Measurements from ENCODE around the gene DHX8. TPM values are rescaled to one million over a fixed set of nuclear protein-coding genes. Genes with fewer than 3 reads are reported as not detected.

DHX8 gene
- polyA plus RNA-seq, 3 donors, result 21.8 to 35.6 (median 26.5) TPM

- Histone ChIP-seq H2AFZ (ENCODE audit: insufficient read depth, low read depth, low read length, poor library complexity, severe bottlenecking) (no peak overlapping the region), H3K4me3 (replicated peaks in 1 of 3; ENCODE audit: low read depth in 2 of 3, low read length in 3 of 3) (no peak overlapping the region), H3K27me3 (ENCODE audit: control insufficient read depth in 2 of 2, insufficient read depth in 2 of 2, low read length in 2 of 2) (no peaks in the 10 kb centered on the region), H3K27ac (ENCODE audit: low read depth in 1 of 2, low read length in 2 of 2) (no peak overlapping the region), H3K36me3 (replicated peaks in 1 of 2; ENCODE audit: control insufficient read depth in 1 of 2, insufficient read depth in 2 of 2, low read length in 2 of 2) (peaks cover 10 to 23% of the 10 kb centered on the region in 2 donors), H3K9me3 (replicated peaks in 1 of 2; ENCODE audit: control insufficient read depth in 1 of 2, insufficient read depth in 1 of 2, low read length in 2 of 2) (no peaks in the 10 kb centered on the region), H3K4me2 (replicated peaks; ENCODE audit: extremely low read depth, low read length, poor library complexity, severe bottlenecking) (no peak overlapping the region), H3K9ac (ENCODE audit: insufficient read depth, low read length, poor library complexity, severe bottlenecking) (no peak overlapping the region), H3K79me2 (ENCODE audit: insufficient read depth, low read length) (no peaks in the 10 kb centered on the region), H3K4me1 (ENCODE audit: control insufficient read depth in 1 of 2, insufficient read depth in 2 of 2, low read length in 2 of 2) (peaks cover 6 to 7% of the 10 kb centered on the region in 2 donors), H4K20me1 (ENCODE audit: insufficient read depth, low read length) (peaks cover 30% of the 10 kb centered on the region)
- DNase-seq, result no peak
- 100% methylated on average over 2 of the region's 8 CpGs for WGBS (ENCODE audit: insufficient coverage)
- Mint-ChIP-seq H3K4me3 (no peak overlapping the region), H3K4me1 (peaks cover 14% of the 10 kb centered on the region), H3K36me3 (peaks cover 12 to 20% of the 10 kb centered on the region in 2 donors), H3K27me3 (ENCODE audit: low read depth in 3 of 3) (peaks cover 0 to 11% (median 1%) of the 10 kb centered on the region in 3 donors), H3K9me3 (no peaks in the 10 kb centered on the region), H3K27ac (no peak overlapping the region)
- no peak for TF ChIP-seq CTCF (IDR thresholded peaks at IDR 0.05)
- intact Hi-C loops (cut with micrococcal nuclease), result no loop called here
Measured at GRCh38 chr17:43531955-43532354, 48.2 kb downstream of the DHX8 start.

GRCh38 chr17:43532581-43532980 is 48.8 kb downstream of the DHX8 start:
- no peak overlapping the region for H3K9ac ChIP-seq (ENCODE audit: insufficient read depth, low read length, poor library complexity, severe bottlenecking)
- no peak for DNase-seq
- no peaks in the 10 kb centered on the region for H3K27me3 ChIP-seq (ENCODE audit: control insufficient read depth in 2 of 2, insufficient read depth in 2 of 2, low read length in 2 of 2)
- no peak overlapping the region for H3K27ac ChIP-seq (ENCODE audit: low read depth in 1 of 2, low read length in 2 of 2)
- H3K79me2 ChIP-seq (ENCODE audit: insufficient read depth, low read length), result no peaks in the 10 kb centered on the region
- peaks cover 1 to 11% (median 2%) of the 10 kb centered on the region in 3 donors for H3K27me3 Mint-ChIP-seq (ENCODE audit: low read depth in 3 of 3)
- H3K4me2 ChIP-seq (replicated peaks; ENCODE audit: extremely low read depth, low read length, poor library complexity, severe bottlenecking), result no peak overlapping the region
- H3K4me1 Mint-ChIP-seq, result peaks cover 14% of the 10 kb centered on the region
- H3K4me1 ChIP-seq (ENCODE audit: control insufficient read depth in 1 of 2, insufficient read depth in 2 of 2, low read length in 2 of 2), result peaks cover 6 to 7% of the 10 kb centered on the region in 2 donors
- TF ChIP-seq CTCF (IDR thresholded peaks at IDR 0.05), result no peak
- peaks cover 4 to 16% of the 10 kb centered on the region in 2 donors for H3K36me3 ChIP-seq (replicated peaks in 1 of 2; ENCODE audit: control insufficient read depth in 1 of 2, insufficient read depth in 2 of 2, low read length in 2 of 2)
- no peaks in the 10 kb centered on the region for H3K9me3 ChIP-seq (replicated peaks in 1 of 2; ENCODE audit: control insufficient read depth in 1 of 2, insufficient read depth in 1 of 2, low read length in 2 of 2)
- intact Hi-C loops (cut with micrococcal nuclease), result no loop called here
- no peak overlapping the region for H3K4me3 ChIP-seq (replicated peaks in 1 of 3; ENCODE audit: low read depth in 2 of 3, low read length in 3 of 3)
- H3K4me3 Mint-ChIP-seq, result no peak overlapping the region
- H4K20me1 ChIP-seq (ENCODE audit: insufficient read depth, low read length), result peaks cover 24% of the 10 kb centered on the region
- H3K27ac Mint-ChIP-seq, result no peak overlapping the region
- H3K9me3 Mint-ChIP-seq, result no peaks in the 10 kb centered on the region
- no peak overlapping the region for H2AFZ ChIP-seq (ENCODE audit: insufficient read depth, low read depth, low read length, poor library complexity, severe bottlenecking)
- 100% methylated on average over 3 of the region's 10 CpGs for WGBS (ENCODE audit: insufficient coverage)
- H3K36me3 Mint-ChIP-seq, result peaks cover 7 to 14% of the 10 kb centered on the region in 2 donors
